ENCODE results near the gene CDH23.
A peak's percentile ranks its signal among the peaks of the same experiment; 100 is the strongest.
"Not testable (repeated sequence)": the region's sequence is repeated elsewhere in the genome, so short reads cannot be mapped to it uniquely, and the experiment has no call there.

CDH23 gene

DNA sequence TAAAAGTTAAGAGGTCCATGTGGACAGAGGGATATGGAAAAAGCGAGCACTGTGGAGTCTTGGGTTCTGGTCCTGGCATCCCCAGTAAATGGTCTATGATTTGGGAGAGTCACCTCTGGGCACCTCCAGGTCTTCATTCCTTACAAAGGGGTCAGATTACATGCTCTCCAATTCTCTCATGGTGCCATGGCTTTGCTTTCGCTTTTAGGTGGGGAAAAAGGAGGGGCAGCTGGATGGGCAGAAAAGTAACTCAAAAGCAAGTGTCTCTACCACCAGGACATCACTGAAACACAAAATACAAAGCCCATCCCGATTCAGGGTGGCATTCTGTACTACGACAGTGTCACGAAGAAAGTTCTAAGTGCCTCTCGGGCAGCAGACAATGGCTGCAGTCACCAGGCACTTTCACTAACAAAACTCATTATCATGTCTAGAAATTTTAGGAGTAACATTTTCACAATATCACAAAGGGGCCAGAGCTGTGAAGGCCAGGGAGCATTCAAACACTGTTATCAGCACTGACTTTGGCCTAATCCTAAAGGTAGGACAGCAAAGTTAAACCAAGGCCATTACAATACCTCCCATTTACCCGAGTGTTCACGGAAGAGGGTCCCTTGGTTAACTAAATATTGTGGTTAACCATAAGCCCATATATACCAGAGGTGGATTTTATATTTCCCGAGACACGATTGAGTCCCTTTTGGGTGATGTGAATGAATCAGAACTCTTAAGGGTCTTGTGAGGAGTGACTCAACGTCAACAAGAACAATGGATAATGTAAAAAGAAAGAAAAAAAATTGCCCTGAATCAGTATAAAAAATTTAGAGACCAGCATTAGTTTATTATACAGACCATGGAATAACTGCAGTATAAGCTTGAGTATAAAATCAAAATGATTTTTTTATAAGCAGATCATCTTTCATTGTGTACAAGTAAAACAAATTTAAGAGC is 451.9 kb downstream of the CDH23 start:
- no peak for DNase-seq

- no peak for DNase-seq
Measured at GRCh38 chr10:71849461-71849908, 452.8 kb downstream of the CDH23 start.

GRCh38 chr10:71850021-71850742 is 453.5 kb downstream of the CDH23 start:
- DNase-seq = no peak

DNA sequence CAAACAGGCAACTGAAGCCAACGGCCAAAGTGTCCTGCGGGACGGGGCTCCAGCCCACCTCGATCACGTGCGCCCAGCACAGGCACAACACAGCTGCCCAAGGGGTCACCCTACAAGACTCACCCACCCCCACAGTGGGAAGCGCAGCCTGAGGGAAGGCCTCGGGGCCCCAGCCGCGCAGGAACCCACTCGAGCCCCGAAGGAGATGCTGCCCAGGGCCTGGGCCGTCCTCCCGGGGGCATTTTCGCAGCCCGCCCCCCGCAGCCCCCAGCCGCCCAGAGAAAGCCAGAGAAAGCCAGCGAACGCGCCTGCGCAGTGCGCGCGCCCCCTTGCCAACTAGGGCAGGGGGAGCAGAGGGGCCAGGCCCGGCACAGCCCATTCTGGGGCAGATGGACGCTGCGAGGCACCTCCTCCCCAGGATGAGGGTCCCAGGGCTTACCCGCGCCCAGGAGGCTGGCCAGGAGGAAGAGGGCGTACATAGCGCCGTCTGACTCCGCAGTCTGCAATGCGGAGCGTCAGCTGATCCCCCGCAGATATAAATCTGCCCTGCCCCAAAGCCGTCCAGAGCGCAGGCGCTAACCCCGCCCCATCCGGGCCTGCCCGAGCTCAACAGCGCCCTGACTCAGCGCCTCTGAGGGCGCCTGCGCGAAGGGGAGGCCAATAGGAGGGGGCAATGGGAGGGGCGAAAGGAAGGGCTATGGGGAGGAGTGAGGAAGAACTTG is 454.2 kb downstream of the CDH23 start, which contains the start of gene PSAP:
Gene PSAP (minus strand): TSS at position 509 of the 722 bp plus-strand sequence. CDS start 30 bp downstream, at position 479.
- DNase-seq = peak; percentile 98

- DNase-seq = not testable (repeated sequence)
Measured at GRCh38 chr10:71851465-71852095, 454.9 kb downstream of the CDH23 start.

DNA sequence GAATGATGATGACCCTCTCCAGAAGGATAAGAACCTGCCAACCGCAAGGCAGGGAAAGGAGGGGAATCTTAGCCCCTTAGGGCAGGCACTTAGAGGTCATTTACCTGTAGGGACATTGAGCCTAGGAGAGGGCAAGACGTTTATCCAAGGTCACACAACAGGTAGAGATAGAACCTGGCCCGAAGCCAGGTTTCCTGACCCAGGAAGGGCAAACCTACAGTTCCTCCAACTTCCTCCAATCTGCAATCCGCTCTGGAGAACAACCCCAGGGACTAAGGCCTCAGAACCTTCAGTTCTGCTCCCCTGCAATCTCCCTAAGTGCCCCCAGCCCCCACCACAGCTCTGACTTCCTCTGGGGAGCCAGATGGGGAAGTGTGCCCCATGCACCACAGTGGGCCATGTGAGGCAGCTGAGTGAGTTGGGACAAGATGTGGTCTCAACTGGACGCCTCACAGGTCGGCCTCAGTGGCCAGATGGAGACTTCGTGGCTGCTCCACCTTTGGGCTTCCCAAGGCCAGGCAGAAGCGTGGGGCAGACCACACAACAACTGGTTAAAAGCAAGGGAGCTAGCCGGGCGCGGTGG is 455.7 kb downstream of the CDH23 start:
- DNase-seq = no peak

GRCh38 chr10:71854031-71854430 is 457.3 kb downstream of the CDH23 start:
- DNase-seq = no peak

DNA sequence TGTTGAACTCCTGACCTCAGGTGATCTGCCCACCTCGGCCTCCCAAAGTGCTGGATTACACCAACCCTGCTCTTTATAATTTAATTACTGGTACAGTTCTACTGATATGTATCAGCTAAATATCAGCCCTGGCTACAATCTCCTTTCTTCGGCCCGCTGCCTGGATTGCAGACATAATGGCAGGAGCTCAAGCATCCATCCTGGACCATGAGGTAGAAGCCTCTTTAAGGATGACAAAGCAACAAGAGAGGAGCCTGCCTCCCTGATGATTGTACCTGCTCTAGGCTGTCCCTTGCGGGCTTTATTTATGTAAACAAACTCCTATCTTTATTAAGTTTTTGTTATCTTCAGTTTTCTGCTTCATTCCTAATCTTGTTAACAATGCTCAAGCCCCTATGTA is 459.9 kb downstream of the CDH23 start:
- no peak for DNase-seq

DNA sequence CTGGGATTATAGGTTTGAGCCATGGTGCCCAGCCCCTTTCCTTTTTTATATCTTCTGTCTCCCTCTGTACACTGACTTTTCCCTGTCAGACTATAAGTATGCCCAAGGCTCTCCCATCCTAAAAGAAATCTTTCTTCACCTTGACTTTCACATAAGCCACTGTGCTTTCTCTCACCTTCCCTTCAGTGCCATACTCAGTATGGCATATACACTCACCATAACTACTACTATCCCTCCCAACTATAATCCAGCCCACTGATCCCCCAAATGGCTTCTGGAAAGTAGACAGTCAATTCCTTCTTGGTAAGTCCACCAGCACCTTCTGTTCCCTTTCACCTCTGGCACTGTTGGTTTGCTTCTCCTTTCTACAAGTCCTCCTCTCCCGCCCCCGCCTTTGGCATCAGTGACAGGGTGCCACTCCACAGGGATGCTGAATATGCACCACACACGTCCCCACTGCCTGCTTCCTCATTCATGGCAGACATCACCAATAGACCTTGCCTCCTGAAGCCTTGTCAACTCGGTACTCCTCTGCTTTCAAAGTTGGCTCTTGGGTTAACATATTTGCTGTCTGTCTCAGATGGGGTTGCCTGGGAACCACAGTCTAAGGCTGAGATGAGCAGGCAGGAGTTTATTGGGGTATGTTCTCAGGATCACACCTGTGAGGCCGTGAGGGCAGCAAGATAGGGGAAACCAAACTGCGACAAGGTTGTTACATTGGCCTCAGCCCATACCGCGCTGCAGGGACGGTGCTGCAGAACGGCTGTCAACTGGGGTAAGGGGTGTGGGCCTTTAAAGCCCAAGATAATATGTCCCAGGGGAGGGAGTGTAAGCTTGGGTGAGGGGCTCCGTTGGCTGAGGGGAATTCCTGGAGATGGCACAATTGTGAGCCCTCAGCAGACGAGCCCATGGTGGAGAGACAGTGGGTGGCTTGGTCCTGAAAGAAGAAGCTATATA is 461.5 kb downstream of the CDH23 start:
- DNase-seq = no peak

DNA sequence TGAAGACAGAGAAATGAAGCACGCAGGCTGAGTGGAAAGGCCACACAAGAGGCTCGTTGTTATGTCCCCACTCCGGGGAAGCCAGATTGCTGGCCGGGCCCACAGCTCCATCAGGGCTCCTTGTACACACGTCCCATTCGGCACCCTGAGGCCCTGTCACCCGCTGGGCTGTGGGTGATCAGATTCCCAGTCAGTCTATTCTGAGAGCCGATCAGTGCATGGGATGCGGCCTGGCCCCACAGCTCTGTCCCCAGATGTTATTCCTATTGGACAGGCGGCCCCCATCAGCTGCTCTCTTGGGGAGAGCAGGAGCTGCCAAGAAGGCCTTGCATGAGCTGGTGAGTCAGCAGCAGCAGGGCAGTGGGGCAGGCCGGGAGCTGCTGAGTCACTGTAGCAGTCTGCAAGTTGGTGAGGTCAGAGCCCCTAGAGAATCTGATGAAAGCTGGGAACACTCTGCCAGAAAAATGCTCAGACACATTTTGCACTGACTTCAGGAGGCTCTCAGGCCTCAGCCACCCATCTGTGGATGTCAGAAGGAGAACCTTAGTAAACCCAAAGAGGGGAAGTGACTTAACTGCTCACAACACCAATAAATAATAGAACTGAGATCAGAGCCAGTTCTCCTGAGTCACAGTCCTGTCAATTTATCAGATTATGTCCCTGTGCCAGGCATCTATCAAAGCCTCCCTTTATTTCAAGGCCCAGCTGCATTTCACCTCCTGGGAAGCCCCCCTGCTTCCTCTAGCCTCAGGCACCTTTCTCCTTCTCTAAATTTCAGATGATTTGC is 463.7 kb downstream of the CDH23 start:
- no peak for DNase-seq

DNA sequence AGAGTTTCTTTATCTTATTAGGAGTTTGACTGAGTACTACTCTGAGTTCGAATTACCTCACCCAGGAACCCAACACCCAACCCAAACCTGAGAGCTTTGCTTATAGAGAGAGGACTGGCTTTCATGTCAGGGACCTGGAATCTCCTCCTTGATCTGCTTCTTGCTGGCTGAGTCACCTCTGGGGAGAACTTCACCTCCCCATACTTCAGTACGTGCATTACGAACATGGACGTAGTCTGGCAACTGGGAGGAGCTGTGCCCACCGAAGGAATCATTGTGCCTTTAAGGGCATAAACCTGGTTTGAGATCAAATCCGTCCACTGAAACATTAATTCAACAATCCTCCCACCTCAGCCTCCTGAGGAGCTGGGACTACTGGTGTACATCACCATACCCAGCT is 466.5 kb downstream of the CDH23 start:
- DNase-seq = no peak

- DNase-seq = no peak
Measured at GRCh38 chr10:71864911-71865361, 468.2 kb downstream of the CDH23 start.

All from activated T-cell treated with anti-CD3 and anti-CD28 coated beads for 4 hours (primary cell).